NCI-H1436 treated with DMSO at 0.1 percent for 48 hours (cell line): Measurements from ENCODE around the gene TCTN2.

Experiments
- DNase-seq: peaks from one replicate; lab custom pipeline; 2025; lab: John Stamatoyannopoulos, UW

Gene TCTN2

DNA sequence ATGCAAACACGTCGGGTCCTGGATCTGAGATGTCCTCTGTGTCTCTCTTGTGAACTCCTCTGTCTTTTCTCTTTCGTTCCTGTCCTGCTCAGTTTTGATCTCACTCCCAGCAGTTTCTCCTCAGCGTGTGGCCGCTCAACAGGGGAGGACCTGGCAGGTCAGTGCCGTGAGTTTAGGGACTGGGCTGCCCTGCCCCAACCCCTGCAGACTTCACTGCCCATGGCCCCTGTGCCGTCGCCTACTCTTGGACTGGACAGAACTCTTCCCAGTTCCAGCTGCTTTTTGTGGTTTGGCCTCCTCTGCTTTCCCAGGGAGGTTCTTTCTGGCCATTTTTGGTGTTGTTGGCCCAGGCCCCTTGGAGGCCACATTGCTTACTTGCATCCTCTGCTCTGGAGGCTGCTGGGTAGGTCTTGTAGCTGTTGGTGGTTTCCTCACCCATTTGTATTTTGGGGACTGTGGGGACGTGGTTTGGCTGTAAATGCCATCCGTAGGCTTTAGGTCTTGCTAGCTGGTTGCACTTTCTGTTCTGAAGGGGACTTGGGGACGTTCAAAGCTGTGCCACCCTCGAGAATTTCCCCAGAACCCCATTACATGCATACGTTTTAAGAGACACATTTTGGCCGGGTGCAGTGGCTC, 71.1 kb downstream of the TCTN2 start:
- no peak for DNase-seq

DNA sequence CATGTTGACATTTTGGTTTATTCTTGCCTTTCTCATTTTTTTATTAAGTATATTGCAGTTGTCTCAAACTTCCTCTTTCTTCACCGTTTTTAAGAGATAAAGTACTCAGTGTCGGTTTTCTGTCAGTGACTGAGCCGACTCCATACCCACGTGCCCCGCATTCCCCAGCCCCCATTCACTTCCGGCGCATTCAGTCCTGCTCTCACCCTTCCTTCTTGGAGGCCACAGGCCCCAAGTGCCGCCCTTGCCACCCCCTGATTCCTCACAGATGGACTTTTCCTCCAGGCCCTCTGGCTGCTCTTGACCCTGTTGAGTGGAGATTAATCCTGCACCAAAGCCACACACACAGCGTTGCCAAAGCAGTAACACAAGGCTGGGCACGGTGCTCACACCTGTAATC, 72.1 kb downstream of the TCTN2 start:
- DNase-seq = no peak

DNA sequence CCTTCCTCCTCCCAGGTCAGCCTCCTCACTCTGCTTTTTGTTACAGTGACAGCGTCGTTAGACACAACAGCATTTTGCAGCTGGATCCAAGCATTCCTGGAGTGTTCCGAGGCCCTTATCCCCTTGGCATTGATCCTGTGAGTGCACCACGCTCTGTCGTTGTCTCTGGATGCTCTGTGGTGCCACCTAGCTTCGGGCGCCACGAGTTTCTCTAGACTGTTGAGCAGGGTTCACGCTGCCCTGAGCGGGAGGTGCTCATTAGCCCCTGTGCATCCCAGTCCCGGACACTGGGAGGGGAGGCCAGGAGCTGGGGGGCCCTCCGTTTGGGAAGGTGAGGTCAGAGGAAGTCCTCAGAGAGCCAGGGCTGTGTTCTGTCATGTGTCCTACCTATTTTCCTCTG, 73.9 kb downstream of the TCTN2 start:
- no peak for DNase-seq

DNA sequence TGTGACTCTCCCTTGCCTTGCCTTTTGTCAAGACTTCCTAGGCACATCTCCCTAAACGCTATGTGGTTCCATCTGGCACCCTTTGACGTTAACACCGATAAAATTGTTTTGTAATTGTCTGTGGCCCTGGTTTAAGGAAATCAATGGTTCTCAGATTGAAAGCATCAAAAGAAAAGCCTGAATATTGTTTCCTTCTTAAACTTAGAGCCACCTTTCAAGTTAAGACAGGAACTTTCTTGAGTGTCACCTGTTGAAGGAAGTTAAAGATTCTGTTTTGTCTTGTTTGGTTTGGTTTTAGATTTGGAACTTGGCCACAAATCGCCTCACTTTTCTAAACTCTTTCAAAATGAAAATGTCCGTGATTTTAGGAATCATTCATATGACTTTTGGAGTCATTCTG, 76.4 kb downstream of the TCTN2 start:
- DNase-seq = no peak

DNA sequence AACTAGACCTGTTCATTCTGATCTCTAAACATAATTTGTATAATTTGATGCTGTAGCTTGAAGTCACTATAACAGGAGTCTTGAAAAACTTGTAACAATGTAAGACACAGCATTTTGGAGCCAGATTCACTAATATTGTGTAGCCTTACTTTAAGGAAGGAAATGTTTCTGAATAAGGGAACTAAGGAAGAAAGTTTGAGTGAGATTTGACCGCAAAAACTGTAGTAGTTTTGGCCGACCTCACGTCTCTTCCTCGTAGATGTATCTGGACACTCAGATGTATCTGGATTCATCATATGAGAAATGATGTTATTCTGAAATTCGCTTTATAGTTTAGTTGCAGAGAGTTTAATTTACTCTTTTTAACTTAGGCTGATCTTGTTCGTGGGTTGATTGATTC, 77.2 kb downstream of the TCTN2 start:
- DNase-seq = no peak

DNA sequence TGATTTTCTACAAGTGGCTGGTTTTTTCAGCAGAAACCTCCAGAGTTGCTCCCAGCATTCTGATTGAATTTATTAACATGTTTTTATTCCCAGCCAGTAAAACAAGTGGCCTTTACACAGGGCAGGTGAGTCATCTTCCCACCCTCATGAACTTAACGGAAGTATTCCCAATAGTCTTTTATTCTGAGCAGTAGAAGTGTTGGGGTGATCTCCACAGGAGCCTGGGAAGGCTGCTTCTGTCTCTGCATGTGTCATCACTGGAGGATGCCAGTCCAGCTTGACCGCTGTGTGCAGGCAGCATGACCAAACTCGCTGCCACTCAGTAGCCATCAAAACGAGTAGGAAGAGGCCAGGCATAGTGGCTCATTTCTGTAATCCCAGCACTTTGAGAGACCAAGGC, 77.7 kb downstream of the TCTN2 start:
- no peak for DNase-seq

DNA sequence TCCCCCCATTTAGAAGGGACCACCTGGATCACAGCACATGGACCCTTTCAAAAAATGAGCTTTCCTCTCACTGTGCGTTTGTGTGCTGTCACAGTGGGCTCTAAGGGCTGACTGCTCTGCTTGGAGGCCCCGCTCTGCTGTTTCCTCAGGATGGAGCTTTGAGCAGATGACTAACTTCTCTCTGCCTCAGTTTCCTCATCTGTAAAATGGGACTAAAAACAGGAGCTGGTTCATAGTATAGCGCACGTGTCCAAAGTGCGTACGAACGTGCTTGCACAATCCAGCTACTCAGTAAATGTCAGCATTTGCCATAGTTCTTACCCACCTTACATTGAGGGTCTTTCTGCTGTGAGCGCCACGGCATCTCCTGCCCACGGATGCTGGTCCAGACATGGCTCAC, 78.4 kb downstream of the TCTN2 start:
- no peak for DNase-seq

DNA sequence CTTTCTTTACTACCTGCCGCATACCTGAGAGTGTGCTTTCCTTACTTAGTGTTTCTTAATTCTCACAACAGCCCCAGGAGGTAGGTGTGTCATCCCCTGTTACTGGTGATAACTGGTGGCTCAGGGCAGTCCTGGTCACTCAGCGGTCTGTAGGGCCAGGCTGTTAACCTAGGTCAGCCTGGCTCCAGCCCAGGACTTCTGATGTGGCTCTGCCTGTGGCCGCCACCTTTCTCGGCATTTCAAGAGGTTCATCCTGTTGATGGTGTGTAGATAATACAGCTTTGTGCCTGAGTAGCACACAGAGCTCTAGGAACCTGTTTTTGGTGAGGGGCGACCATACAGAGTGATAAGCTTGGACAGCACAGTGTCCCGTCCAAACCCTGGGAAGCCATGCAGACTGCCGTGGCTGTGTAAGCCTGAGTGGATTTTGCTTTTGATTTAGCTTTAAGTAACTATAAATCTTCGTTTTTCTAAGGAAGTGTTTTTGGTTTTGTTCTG, 79.3 kb downstream of the TCTN2 start:
- DNase-seq = no peak

DNA sequence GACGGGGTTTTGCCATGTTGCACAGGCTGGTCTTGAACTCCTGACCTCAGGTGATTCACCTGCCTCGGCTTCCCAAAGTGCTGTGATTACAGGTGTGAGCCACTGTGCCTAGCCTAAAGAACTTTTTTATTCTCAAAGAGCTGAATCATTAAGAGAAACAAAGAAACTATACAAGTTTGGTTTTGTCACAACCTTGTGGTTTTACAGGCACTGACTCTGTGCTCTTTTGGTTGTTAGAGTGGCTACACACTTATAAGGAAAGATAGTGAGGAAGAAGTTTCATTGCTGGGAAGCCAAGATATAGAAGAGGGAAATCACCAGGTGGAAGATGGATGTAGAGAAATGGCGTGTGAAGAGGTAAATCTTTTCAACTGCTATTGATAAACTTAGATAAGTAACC, 81.1 kb downstream of the TCTN2 start:
- DNase-seq = no peak

DNA sequence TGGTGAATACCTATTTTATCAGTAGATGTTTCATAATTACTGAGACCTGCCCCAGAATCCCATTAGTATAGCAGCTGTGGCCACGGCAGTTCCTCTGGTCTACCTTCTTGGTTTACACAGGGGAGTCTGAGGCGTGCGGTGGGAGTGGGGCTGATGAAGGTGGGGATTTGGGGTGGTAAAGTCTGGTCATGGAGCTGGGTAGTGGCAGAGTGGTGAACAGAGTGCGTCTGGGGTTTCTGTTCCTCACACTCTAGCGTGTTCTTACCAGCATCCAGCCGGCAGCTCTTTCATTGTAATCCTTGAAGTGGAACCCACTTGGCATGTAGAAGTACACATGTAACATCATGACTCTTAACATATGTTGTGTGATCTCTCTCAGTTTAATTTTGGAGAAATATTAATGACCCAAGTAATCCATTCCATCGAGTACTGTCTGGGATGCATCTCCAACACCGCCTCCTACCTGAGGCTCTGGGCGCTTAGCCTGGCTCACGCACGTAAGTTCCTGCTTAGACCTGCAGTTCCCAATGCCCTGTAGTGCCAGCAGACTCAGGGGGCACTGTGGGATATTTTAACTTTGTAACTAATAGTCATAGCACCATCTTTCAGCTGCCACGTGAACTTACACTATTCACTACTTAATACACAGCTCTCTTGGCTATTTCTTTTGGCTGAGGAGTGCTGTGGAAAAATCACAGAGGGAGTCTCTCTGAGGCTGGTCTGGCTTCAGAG, 83.3 kb downstream of the TCTN2 start:
- no peak for DNase-seq

DNA sequence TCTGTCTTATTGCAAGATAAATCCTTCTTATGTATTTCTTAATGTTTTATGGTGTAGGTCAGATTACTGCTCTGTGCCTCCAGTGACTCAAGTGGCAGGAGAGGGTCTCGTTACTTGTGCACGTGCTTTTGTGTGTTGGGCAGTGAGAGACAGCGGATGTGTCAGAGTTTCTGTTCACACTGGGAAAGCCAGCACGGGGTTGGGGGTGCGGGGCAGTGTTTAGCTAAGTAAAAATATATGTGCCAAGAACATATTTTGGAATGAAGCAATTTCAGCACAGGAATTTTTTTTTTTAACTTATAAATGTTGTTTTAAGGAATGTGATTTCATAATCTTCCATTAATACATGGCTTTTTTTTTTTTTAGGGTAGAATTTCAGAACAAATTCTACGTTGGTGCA, 86.6 kb downstream of the TCTN2 start:
- DNase-seq = no peak
